ENCODE measurements around the gene HESX1.

The HESX1 gene

GRCh38 chr3:57199895-57200297 lies at the start of gene HESX1:
Gene HESX1, minus strand, starts transcription at chr3:57199978. Its CDS starts 60 bp downstream, at chr3:57199918.
- POLR2A ChIA-PET (ENCODE audit: low non-redundant PET), result no interaction called here
- CTCF ChIA-PET, result interaction anchor here (0.7 kb wide), 1 partner anchor 946 kb away, joined by 4 read pairs; no protein-coding TSS in a partner anchor
- no peak for DNase-seq (ENCODE audit: low spot score)
- TF ChIP-seq CTCF (conservative IDR thresholded peaks at IDR 0.05; ENCODE audit: low read depth), result no peak
- H3K27ac ChIP-seq, result no peak within 1 kb of the TSS

DNA sequence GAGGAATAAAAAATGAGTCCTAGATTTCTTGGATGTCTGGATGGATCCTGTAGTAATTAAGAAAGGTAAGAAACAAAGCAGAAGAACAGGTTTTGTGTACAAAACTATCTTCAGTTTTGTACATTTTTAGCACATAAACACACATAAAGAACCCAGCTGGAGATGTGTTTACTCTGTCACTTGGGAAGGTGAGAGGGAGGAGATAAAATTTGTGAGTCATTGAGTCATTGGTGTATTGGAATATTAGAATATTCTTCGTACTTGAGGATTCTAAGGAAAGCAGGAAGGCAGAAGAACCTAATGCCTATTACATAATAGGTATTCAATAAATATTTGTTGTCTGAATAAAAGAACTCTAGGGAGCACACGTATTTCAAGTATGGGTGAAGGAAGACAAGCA lies 45.2 kb upstream of the HESX1 start:
- POLR2A ChIA-PET (ENCODE audit: low non-redundant PET), result no interaction called here
- DNase-seq (ENCODE audit: low spot score), result no peak
- CTCF ChIA-PET, result no interaction called here
- no peak for TF ChIP-seq CTCF (conservative IDR thresholded peaks at IDR 0.05; ENCODE audit: low read depth)
- no peak overlapping the region for H3K27ac ChIP-seq

DNA sequence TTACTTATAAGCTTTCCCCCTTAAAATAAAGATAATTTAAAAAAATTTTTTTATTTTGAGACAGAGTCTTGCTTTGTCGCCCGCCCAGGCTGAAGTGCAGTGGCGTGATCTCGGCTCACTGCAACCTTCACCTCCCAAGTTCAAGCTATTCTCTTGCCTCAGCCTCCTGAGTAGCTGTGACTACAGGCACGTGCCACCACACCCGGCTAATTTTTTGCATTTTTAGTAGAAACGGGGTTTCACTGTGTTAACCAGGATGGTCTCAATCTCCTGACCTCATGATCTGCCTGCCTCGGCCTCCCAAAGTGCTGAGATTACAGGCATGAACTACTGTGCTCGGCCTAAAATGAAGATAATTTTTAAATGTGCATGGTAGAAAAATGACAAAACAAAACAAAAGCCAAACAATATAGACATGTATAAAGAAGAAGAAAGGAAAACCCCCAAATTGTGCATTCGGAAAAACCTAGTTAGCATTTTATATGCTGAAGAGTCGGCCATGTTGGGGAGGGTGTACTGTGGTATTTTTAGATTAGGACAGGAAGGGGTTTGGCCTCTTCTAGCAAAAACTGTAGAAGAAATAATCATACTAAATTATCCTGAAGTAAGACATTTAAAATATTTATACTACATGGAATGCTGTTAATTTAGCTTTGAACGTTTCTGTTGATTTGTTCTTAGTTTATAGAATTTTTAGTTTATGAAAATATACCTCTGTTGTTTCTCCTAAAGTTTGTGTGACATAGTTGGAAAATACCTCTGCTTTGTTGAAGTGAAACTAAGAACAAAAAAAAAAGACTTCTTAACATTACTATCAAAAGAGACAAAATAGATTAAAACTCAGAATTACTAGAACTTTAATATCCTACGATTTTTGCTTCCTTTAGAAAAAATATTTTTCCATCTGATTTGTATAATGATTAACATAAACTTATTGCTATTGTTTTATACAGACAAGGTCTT lies 35.1 kb upstream of the HESX1 start:
- CTCF ChIA-PET, result no interaction called here
- no peak overlapping the region for H3K27ac ChIP-seq
- POLR2A ChIA-PET (ENCODE audit: low non-redundant PET), result no interaction called here
- TF ChIP-seq CTCF (conservative IDR thresholded peaks at IDR 0.05; ENCODE audit: low read depth), result no peak
- DNase-seq (ENCODE audit: low spot score), result no peak

- ChIA-PET CTCF (no interaction called here), POLR2A (ENCODE audit: low non-redundant PET) (no interaction called here)
- no peak overlapping the region for H3K27ac ChIP-seq
- no peak for TF ChIP-seq CTCF (conservative IDR thresholded peaks at IDR 0.05; ENCODE audit: low read depth)
- no peak for DNase-seq (ENCODE audit: low spot score)
Observed at GRCh38 chr3:57233799-57234198, 34.0 kb upstream of the HESX1 start.

DNA sequence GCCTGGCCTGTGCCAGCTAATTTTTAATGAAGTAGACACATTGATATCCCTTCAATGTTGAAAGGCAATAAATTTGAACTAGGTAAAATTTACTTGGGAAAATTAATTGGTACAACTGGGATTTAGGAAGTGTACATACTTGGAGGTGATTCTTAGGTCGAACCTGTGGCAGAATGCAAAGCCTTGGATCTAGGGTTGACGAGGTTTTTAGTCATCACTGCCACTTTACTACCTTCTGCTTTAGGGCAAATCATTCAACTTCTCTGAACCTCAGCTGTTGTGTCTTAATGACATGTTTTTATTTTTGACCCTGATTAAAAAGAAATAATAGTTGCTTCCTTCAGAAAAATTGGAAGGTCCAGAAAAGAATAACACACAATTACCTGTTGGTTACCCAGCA lies 30.2 kb upstream of the HESX1 start:
- H3K27ac ChIP-seq, result peak overlapping the region; percentile 59
- ChIA-PET CTCF (no interaction called here), POLR2A (ENCODE audit: low non-redundant PET) (no interaction called here)
- no peak for TF ChIP-seq CTCF (conservative IDR thresholded peaks at IDR 0.05; ENCODE audit: low read depth)
- peak; percentile 8 for DNase-seq (ENCODE audit: low spot score)

DNA sequence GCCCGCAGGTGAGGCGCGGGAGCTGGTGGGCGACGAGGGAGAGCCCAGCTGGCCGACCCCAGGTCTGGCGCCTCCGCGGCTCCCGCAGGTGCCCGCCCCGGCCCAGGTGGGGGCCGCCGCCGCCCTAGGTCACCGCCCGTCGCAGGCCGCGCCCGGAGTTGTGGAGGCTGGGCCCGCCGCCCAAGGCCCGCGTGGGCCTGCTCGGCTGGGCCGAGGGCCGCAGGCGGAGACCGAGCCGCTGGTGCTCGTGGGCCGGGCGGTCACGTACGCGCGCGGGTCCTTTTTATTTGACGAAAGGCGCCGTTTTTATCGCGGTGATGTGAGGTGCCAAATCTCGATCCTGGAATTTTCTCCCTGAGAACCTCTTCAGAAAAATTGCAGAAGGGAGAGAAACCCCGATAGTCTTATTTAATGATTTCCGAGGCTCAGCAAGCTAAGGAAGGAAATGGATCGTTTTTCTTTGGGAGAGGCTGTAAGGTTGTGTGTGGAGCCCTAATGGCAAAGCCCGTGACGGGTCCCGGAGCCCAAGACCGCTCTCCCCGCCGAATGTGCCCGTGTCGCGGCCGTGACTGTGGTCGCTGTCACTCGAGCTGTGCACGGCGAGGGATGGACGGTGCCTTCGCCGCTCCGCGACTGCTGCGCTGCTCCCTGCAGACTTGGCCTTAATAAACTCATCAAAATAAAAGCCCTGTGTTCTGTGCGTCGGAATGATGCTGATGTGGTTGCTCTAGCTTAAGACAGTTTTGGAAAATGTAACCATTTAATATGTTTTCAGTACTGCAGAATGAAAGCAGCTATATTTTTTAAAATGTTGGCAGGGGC lies 28.4 kb upstream of the HESX1 start:
- ChIA-PET CTCF (interaction anchor here (0.8 kb wide), 1 partner anchor 61 kb away, joined by 3 read pairs; no protein-coding TSS in a partner anchor), POLR2A (ENCODE audit: low non-redundant PET) (no interaction called here)
- peak; percentile 18 for DNase-seq (ENCODE audit: low spot score)
- no peak for TF ChIP-seq CTCF (conservative IDR thresholded peaks at IDR 0.05; ENCODE audit: low read depth)
- H3K27ac ChIP-seq, result peak overlapping the region; percentile 93

Measured in RWPE1 (cell line).